Colonic mucosa (tissue), 4 donors: Measurements from ENCODE around the gene ORAI2. TPM values are rescaled to one million over a fixed set of nuclear protein-coding genes. Genes with fewer than 3 reads are reported as not detected.
"Not testable (repeated sequence)": the region's sequence is repeated elsewhere in the genome, so short reads cannot be mapped to it uniquely, and the experiment has no call there.

Experiments
- DNase-seq: peaks from one replicate; pipeline ENCODE4 v3.0.0-alpha.2; 2020
- H3K27ac ChIP-seq: fragments of 200-600 bp; one replicate; pipeline ENCODE4 v1.8.0; 2021
- H3K27me3 ChIP-seq: fragments of 200-600 bp; one replicate; pipeline ENCODE4 v1.8.0; 2021
- H3K36me3 ChIP-seq: fragments of 200-600 bp; one replicate; pipeline ENCODE4 v1.8.0; 2021
- H3K4me1 ChIP-seq: fragments of 200-600 bp; one replicate; pipeline ENCODE4 v1.8.0; 2021; ENCODE audit warnings: mild to moderate bottlenecking
- H3K4me3 ChIP-seq: fragments of 200-600 bp; one replicate; pipeline ENCODE4 v1.8.0; 2021
- H3K9ac ChIP-seq, 2 donors: one replicate each; pipeline ENCODE4 v1.7.0; 2013; ENCODE audit warnings: control low read depth in 2 of 2, low read depth in 2 of 2, low read length in 2 of 2
- H3K9me3 ChIP-seq: fragments of 200-600 bp; one replicate; pipeline ENCODE4 v1.8.0; 2021
- CTCF ChIP-seq: fragments of 200-600 bp; IDR thresholded peaks from one replicate; pipeline ENCODE4 v1.8.0; 2022; ENCODE audit warnings: antibody characterized with exemption, mild to moderate bottlenecking
- intact Hi-C: fragments of 100-400 bp; cut with DNase I; formaldehyde crosslinking; loops from one replicate; pipeline ENCODE4 v1.14.1; 2022
- total RNA-seq, 2 donors: library from RNA; stranded (reverse); fragmentation: NEBNext Ultra II Directional in 1 of 2; extraction: Animal tissue kit (Norgen Biotek cat#: 25700) in 1 of 2; gene quantifications; one replicate each; pipeline ENCODE4 v1.2.1, GENCODE V29; 2021
- donor health status: healthy.
- donor health status: DM: no; HTN: no; CAD: no.
- donor health status: DM: no; HTN: no; CAD: no.

ORAI2 gene
- total RNA-seq, 2 donors from 2014 or later: 3.3 to 5.5 TPM

GRCh38 chr7:102400360-102400759 is 33.0 kb upstream of the ORAI2 start:
- no peak overlapping the region for H3K9ac ChIP-seq
- peaks cover 4% of the 10 kb centered on the region for H3K4me1 ChIP-seq
- TF ChIP-seq CTCF: no peak
- H3K4me3 ChIP-seq: no peak overlapping the region
- H3K27me3 ChIP-seq: no peaks in the 10 kb centered on the region
- no peaks in the 10 kb centered on the region for H3K9me3 ChIP-seq
- peaks cover 5% of the 10 kb centered on the region for H3K36me3 ChIP-seq
- intact Hi-C loops: loop anchor here (10.0 kb wide), 1 partner anchor 64 kb away; the partner anchor contains the start of genes ALKBH4 and LRWD1
- DNase-seq: no peak
- H3K27ac ChIP-seq: no peak overlapping the region

GRCh38 chr7:102403563-102403962 is 29.8 kb upstream of the ORAI2 start:
- H3K4me1 ChIP-seq: no peaks in the 10 kb centered on the region
- H3K27me3 ChIP-seq: no peaks in the 10 kb centered on the region
- no peak for DNase-seq
- intact Hi-C loops: loop anchor here (10.0 kb wide), 1 partner anchor 61 kb away; the partner anchor contains the start of genes ALKBH4 and LRWD1
- no peak for TF ChIP-seq CTCF
- H3K4me3 ChIP-seq: no peak overlapping the region
- H3K9ac ChIP-seq: no peak overlapping the region
- H3K27ac ChIP-seq: no peak overlapping the region
- no peaks in the 10 kb centered on the region for H3K9me3 ChIP-seq
- H3K36me3 ChIP-seq: peaks cover 16% of the 10 kb centered on the region

- peak; percentile 26 for DNase-seq
- no peak overlapping the region for H3K27ac ChIP-seq
- H3K4me3 ChIP-seq: no peak overlapping the region
- no peaks in the 10 kb centered on the region for H3K27me3 ChIP-seq
- no peaks in the 10 kb centered on the region for H3K9me3 ChIP-seq
- no peak overlapping the region for H3K9ac ChIP-seq
- peak; percentile 72 for TF ChIP-seq CTCF
- no peaks in the 10 kb centered on the region for H3K4me1 ChIP-seq
- H3K36me3 ChIP-seq: peaks cover 18% of the 10 kb centered on the region
- intact Hi-C loops: loop anchor here (10.0 kb wide), 1 partner anchor 61 kb away; the partner anchor contains the start of genes ALKBH4 and LRWD1
These were observed 29.1 kb upstream of the ORAI2 start for GRCh38 chr7:102404005-102404861.

GRCh38 chr7:102404862-102405188 is 28.6 kb upstream of the ORAI2 start:
- not testable (repeated sequence) for H3K4me3 ChIP-seq, DNase-seq, H3K4me1 ChIP-seq, H3K9me3 ChIP-seq, H3K27ac ChIP-seq, H3K9ac ChIP-seq, H3K27me3 ChIP-seq
- intact Hi-C loops: loop anchor here (10.0 kb wide), 1 partner anchor 60 kb away; the partner anchor contains the start of genes ALKBH4 and LRWD1
- H3K36me3 ChIP-seq: peaks cover 18% of the 10 kb centered on the region
- TF ChIP-seq CTCF: peak; percentile 8

- no peak overlapping the region for H3K27ac ChIP-seq
- no peak for DNase-seq
- no peak for TF ChIP-seq CTCF
- no peak overlapping the region for H3K4me3 ChIP-seq
- H3K4me1 ChIP-seq: no peaks in the 10 kb centered on the region
- no peaks in the 10 kb centered on the region for H3K27me3 ChIP-seq
- H3K9me3 ChIP-seq: no peaks in the 10 kb centered on the region
- H3K36me3 ChIP-seq: peaks cover 13% of the 10 kb centered on the region
- no peak overlapping the region for H3K9ac ChIP-seq
- intact Hi-C loops: loop anchor here (10.0 kb wide), 1 partner anchor 57 kb away; the partner anchor contains the start of genes ALKBH4 and LRWD1
These were observed 25.5 kb upstream of the ORAI2 start for GRCh38 chr7:102407910-102408309.

GRCh38 chr7:102408530-102408929 is 24.8 kb upstream of the ORAI2 start:
- intact Hi-C loops: loop anchor here (10.0 kb wide), 1 partner anchor 56 kb away; the partner anchor contains the start of genes ALKBH4 and LRWD1
- not testable (repeated sequence) for H3K27ac ChIP-seq, H3K9ac ChIP-seq, H3K4me1 ChIP-seq, H3K9me3 ChIP-seq, H3K4me3 ChIP-seq, H3K27me3 ChIP-seq, DNase-seq
- H3K36me3 ChIP-seq: peaks cover 13% of the 10 kb centered on the region
